Natural killer cell (primary cell): Measurements from ENCODE around the gene SLC47A2. TPM values are rescaled to one million over a fixed set of nuclear protein-coding genes. Genes with fewer than 3 reads are reported as not detected.
A peak's percentile ranks its signal among the peaks of the same experiment; 100 is the strongest.

ENCODE experiments used
- ATAC-seq, 3 donors: fragments of 150-1000 bp in 2 of 3; fragments of 200-7000 bp in 1 of 3; cut with Tn5 transposase; 1 replicate in 1 of 3; 2 replicates in 2 of 3; pipeline ENCODE4 v1.10.0; 2021; ENCODE audit warnings: mild to moderate bottlenecking in 2 of 3, moderate library complexity in 2 of 3
- DNase-seq, 2 donors: peaks; one replicate each; pipeline versions ENCODE4 v3.0.0 to v3.0.0-alpha.2; 2013 to 2021; ENCODE audit warnings: mixed read lengths in 1 of 2
- H3K27ac ChIP-seq: one replicate; pipeline ENCODE4 v1.5.1; 2013; ENCODE audit warnings: mild to moderate bottlenecking, low read length
- H3K27me3 ChIP-seq: one replicate; pipeline ENCODE4 v1.6.1; 2013; ENCODE audit warnings: low read length; ENCODE audit not compliant: control insufficient read depth, insufficient read depth
- H3K36me3 ChIP-seq: one replicate; pipeline ENCODE4 v1.6.1; 2013; ENCODE audit warnings: low read length; ENCODE audit not compliant: control insufficient read depth, insufficient read depth
- H3K4me1 ChIP-seq: one replicate; pipeline ENCODE4 v1.6.1; 2013; ENCODE audit warnings: low read length; ENCODE audit not compliant: control insufficient read depth, insufficient read depth
- H3K4me3 ChIP-seq: one replicate; pipeline ENCODE4 v1.5.1; 2013; ENCODE audit warnings: low read length
- H3K9me3 ChIP-seq: one replicate; pipeline ENCODE4 v1.6.1; 2013; ENCODE audit warnings: low read length; ENCODE audit not compliant: control insufficient read depth, insufficient read depth
- H3K27ac Mint-ChIP-seq, 2 donors: one replicate each; pipeline ENCODE4 v1.8.0; 2022; ENCODE audit warnings: mild to moderate bottlenecking in 2 of 2, mixed read lengths in 2 of 2, moderate library complexity in 1 of 2
- H3K27me3 Mint-ChIP-seq, 2 donors: one replicate each; pipeline ENCODE4 v1.8.0; 2022; ENCODE audit warnings: low read depth in 2 of 2, mixed read lengths in 2 of 2
- H3K36me3 Mint-ChIP-seq: one replicate; pipeline ENCODE4 v1.8.0; 2022; ENCODE audit warnings: mixed read lengths
- H3K4me1 Mint-ChIP-seq, 2 donors: one replicate each; pipeline ENCODE4 v1.8.0; 2022; ENCODE audit warnings: mixed read lengths in 2 of 2
- H3K4me3 Mint-ChIP-seq: one replicate; pipeline ENCODE4 v1.8.0; 2022; ENCODE audit warnings: mild to moderate bottlenecking, moderate library complexity, mixed read lengths
- H3K9me3 Mint-ChIP-seq, 2 donors: one replicate each; pipeline ENCODE4 v1.8.0; 2022; ENCODE audit warnings: mixed read lengths in 2 of 2
- CTCF ChIP-seq: fragments of 200-600 bp; IDR thresholded peaks from one replicate; pipeline ENCODE4 v1.8.0; 2022; ENCODE audit warnings: antibody characterized with exemption
- WGBS: methylation state at CpG from one replicate; pipeline ENCODE4 v1.1.7; 2013; ENCODE audit warnings: missing lambda C conversion rate; ENCODE audit not compliant: insufficient coverage; 5-methylcytosine and 5-hydroxymethylcytosine counted together
- intact Hi-C: fragments of 100-400 bp; cut with micrococcal nuclease; formaldehyde crosslinking; loops from one replicate; pipeline ENCODE4 v1.14.2; 2022
- total RNA-seq, 4 donors: library from RNA; stranded (reverse); fragments of 120-200 nt in 1 of 4; gene quantifications; one replicate each; pipeline versions ENCODE4 v1.2.3 to v1.2.4, GENCODE V29; 2013 to 2022

Gene SLC47A2
- total RNA-seq, 3 donors from 2014 or later (not counting 1 experiment from before 2014, with no cell fraction given) = not detected

GRCh38 chr17:19651451-19652238 lies 64.7 kb downstream of the SLC47A2 start:
- no peaks in the 10 kb centered on the region for H3K9me3 Mint-ChIP-seq
- H3K9me3 ChIP-seq = no peaks in the 10 kb centered on the region
- TF ChIP-seq CTCF = no peak
- H3K27me3 Mint-ChIP-seq = no peaks in the 10 kb centered on the region
- H3K36me3 ChIP-seq = peaks cover 15% of the 10 kb centered on the region
- no peak overlapping the region for H3K4me3 Mint-ChIP-seq
- peaks cover 8% of the 10 kb centered on the region for H3K36me3 Mint-ChIP-seq
- WGBS = 91% methylated on average over 4 of the region's 5 CpGs
- no peak overlapping the region for H3K27ac ChIP-seq
- H3K27me3 ChIP-seq = no peaks in the 10 kb centered on the region
- peaks cover 22% of the 10 kb centered on the region for H3K4me1 ChIP-seq
- H3K4me1 Mint-ChIP-seq = peaks cover 31 to 66% of the 10 kb centered on the region in 2 donors
- H3K4me3 ChIP-seq = no peak overlapping the region
- intact Hi-C loops = no loop called here
- ATAC-seq (no peak), DNase-seq (no peak)
- H3K27ac Mint-ChIP-seq = no peak overlapping the region

GRCh38 chr17:19650826-19651225 lies 65.6 kb downstream of the SLC47A2 start:
- no peaks in the 10 kb centered on the region for H3K27me3 Mint-ChIP-seq
- DNase-seq (no peak), ATAC-seq (no peak)
- peak overlapping the region; percentile 47 for H3K4me3 Mint-ChIP-seq
- H3K4me3 ChIP-seq = no peak overlapping the region
- H3K9me3 ChIP-seq = no peaks in the 10 kb centered on the region
- peaks cover 36 to 62% of the 10 kb centered on the region in 2 donors for H3K4me1 Mint-ChIP-seq
- no peaks in the 10 kb centered on the region for H3K36me3 Mint-ChIP-seq
- no CpG with 5 or more reads among the region's 1 CpG for WGBS
- no peak overlapping the region for H3K27ac Mint-ChIP-seq
- no peak for TF ChIP-seq CTCF
- no peaks in the 10 kb centered on the region for H3K9me3 Mint-ChIP-seq
- peaks cover 8% of the 10 kb centered on the region for H3K36me3 ChIP-seq
- H3K27me3 ChIP-seq = no peaks in the 10 kb centered on the region
- peaks cover 22% of the 10 kb centered on the region for H3K4me1 ChIP-seq
- H3K27ac ChIP-seq = no peak overlapping the region
- intact Hi-C loops = no loop called here

- ATAC-seq (no peak), DNase-seq (no peak)
- Mint-ChIP-seq H3K4me3 (peak overlapping the region; percentile 98), H3K4me1 (peaks cover 36 to 55% of the 10 kb centered on the region in 2 donors), H3K36me3 (no peaks in the 10 kb centered on the region), H3K27ac (peak overlapping the region; percentile 80 to 89), H3K9me3 (no peaks in the 10 kb centered on the region), H3K27me3 (no peaks in the 10 kb centered on the region)
- peak overlapping the region; percentile 82 for H3K4me3 ChIP-seq
- intact Hi-C loops = loop anchor here (5.0 to 10.0 kb wide), 2 partner anchors 137 to 284 kb away; partner anchors contain the start of gene B9D1
- no peaks in the 10 kb centered on the region for H3K9me3 ChIP-seq
- no peak for TF ChIP-seq CTCF
- H3K27ac ChIP-seq = no peak overlapping the region
- peaks cover 2% of the 10 kb centered on the region for H3K36me3 ChIP-seq
- peaks cover 22% of the 10 kb centered on the region for H3K4me1 ChIP-seq
- 0% methylated on average over 2 of the region's 2 CpGs for WGBS
- H3K27me3 ChIP-seq = no peaks in the 10 kb centered on the region
Observed at GRCh38 chr17:19649274-19649541, 67.2 kb downstream of the SLC47A2 start.
